ENCODE data around the gene CEP55. TPM values are rescaled to one million over a fixed set of nuclear protein-coding genes. Genes with fewer than 3 reads are reported as not detected.

The CEP55 gene
- polyA plus RNA-seq, 2 of the 4 experiments (the other 2 are of a cell fraction) = 52.4 to 87.0 TPM

GRCh38 chr10:93454146-93454545 is 42.3 kb upstream of the CEP55 start:
- Histone ChIP-seq H3K9me3 (no peaks in the 10 kb centered on the region), H3K4me2 (no peak overlapping the region), H3K4me1 (peaks cover 58% of the 10 kb centered on the region), H3K4me3 (no peak overlapping the region), H3K27ac (peak overlapping the region; percentile 12 to 78; a peak in 4 of 6 replicates)
- WGBS (ENCODE audit: missing lambda C conversion rate) = 95% methylated on average over 2 of the region's 2 CpGs
- ChIA-PET POLR2A (interaction anchor here (1.1 kb wide), 1 partner anchor 10 kb away, joined by 3 read pairs; no protein-coding TSS in a partner anchor), CTCF (interaction anchor here (1.5 to 41.4 kb wide), 3 partner anchors 28 to 72 kb away, joined by 3 to 924 read pairs (median 5); partner anchors contain the start of gene MYOF)
- ATAC-seq (no peak), DNase-seq (ENCODE audit: low read depth in 1 of 2, low spot score in 1 of 2) (no peak), FAIRE-seq (no peak)
- TF ChIP-seq FOXS1 (CRISPR knock-in tag; IDR thresholded peaks at IDR 0.05) (no peak), PBX3 (IDR thresholded peaks at IDR 0.05) (no peak), HES2 (IDR thresholded peaks at IDR 0.05) (no peak), TP53 (CRISPR knock-in tag; IDR thresholded peaks at IDR 0.05) (no peak), ESRRA (IDR thresholded peaks at IDR 0.05; ENCODE audit: borderline replicate concordance, low read length) (no peak), PHF8 (IDR thresholded peaks at IDR 0.05; ENCODE audit: borderline replicate concordance, low read depth) (no peak), CTCF (IDR thresholded peaks at IDR 0.05) (no peak), CBX2 (IDR thresholded peaks at IDR 0.05; ENCODE audit: borderline replicate concordance, low read depth) (no peak), CBX8 (IDR thresholded peaks at IDR 0.05) (no peak), FOSL2 (IDR thresholded peaks at IDR 0.05) (no peak), FOSL2 (CRISPR knock-in tag; IDR thresholded peaks at IDR 0.05) (no peak), EHF (CRISPR knock-in tag; IDR thresholded peaks at IDR 0.05) (no peak), ZSCAN20 (CRISPR knock-in tag; IDR thresholded peaks at IDR 0.05) (no peak)
- TF ChIP-seq, protein P1, sequence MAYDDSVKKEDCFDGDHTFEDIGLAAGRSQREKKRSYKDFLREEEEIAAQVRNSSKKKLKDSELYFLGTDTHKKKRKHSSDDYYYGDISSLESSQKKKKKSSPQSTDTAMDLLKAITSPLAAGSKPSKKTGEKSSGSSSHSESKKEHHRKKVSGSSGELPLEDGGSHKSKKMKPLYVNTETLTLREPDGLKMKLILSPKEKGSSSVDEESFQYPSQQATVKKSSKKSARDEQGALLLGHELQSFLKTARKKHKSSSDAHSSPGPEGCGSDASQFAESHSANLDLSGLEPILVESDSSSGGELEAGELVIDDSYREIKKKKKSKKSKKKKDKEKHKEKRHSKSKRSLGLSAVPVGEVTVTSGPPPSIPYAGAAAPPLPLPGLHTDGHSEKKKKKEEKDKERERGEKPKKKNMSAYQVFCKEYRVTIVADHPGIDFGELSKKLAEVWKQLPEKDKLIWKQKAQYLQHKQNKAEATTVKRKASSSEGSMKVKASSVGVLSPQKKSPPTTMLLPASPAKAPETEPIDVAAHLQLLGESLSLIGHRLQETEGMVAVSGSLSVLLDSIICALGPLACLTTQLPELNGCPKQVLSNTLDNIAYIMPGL (CRISPR knock-in tag; IDR thresholded peaks at IDR 0.05; ENCODE audit: borderline replicate concordance) = no peak
- TF ChIP-seq, protein P2, sequence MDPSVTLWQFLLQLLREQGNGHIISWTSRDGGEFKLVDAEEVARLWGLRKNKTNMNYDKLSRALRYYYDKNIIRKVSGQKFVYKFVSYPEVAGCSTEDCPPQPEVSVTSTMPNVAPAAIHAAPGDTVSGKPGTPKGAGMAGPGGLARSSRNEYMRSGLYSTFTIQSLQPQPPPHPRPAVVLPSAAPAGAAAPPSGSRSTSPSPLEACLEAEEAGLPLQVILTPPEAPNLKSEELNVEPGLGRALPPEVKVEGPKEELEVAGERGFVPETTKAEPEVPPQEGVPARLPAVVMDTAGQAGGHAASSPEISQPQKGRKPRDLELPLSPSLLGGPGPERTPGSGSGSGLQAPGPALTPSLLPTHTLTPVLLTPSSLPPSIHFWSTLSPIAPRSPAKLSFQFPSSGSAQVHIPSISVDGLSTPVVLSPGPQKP (IDR thresholded peaks at IDR 0.05; ENCODE audit: low read depth, low read length) = no peak
- TF ChIP-seq, protein P3, sequence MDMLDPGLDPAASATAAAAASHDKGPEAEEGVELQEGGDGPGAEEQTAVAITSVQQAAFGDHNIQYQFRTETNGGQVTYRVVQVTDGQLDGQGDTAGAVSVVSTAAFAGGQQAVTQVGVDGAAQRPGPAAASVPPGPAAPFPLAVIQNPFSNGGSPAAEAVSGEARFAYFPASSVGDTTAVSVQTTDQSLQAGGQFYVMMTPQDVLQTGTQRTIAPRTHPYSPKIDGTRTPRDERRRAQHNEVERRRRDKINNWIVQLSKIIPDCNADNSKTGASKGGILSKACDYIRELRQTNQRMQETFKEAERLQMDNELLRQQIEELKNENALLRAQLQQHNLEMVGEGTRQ (IDR thresholded peaks at IDR 0.05) = no peak
- TF ChIP-seq, protein P4, sequence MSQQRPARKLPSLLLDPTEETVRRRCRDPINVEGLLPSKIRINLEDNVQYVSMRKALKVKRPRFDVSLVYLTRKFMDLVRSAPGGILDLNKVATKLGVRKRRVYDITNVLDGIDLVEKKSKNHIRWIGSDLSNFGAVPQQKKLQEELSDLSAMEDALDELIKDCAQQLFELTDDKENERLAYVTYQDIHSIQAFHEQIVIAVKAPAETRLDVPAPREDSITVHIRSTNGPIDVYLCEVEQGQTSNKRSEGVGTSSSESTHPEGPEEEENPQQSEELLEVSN (IDR thresholded peaks at IDR 0.05; ENCODE audit: borderline replicate concordance, low read depth) = no peak
- TF ChIP-seq, protein P5, sequence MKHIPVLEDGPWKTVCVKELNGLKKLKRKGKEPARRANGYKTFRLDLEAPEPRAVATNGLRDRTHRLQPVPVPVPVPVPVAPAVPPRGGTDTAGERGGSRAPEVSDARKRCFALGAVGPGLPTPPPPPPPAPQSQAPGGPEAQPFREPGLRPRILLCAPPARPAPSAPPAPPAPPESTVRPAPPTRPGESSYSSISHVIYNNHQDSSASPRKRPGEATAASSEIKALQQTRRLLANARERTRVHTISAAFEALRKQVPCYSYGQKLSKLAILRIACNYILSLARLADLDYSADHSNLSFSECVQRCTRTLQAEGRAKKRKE (CRISPR knock-in tag; IDR thresholded peaks at IDR 0.05; ENCODE audit: low read depth) = no peak
